ENCODE results near the gene DES. TPM values are rescaled to one million over a fixed set of nuclear protein-coding genes. Genes with fewer than 3 reads are reported as not detected.

Gene DES
- total RNA-seq, 1 donor from 2014 or later = 9.3 TPM

DNA sequence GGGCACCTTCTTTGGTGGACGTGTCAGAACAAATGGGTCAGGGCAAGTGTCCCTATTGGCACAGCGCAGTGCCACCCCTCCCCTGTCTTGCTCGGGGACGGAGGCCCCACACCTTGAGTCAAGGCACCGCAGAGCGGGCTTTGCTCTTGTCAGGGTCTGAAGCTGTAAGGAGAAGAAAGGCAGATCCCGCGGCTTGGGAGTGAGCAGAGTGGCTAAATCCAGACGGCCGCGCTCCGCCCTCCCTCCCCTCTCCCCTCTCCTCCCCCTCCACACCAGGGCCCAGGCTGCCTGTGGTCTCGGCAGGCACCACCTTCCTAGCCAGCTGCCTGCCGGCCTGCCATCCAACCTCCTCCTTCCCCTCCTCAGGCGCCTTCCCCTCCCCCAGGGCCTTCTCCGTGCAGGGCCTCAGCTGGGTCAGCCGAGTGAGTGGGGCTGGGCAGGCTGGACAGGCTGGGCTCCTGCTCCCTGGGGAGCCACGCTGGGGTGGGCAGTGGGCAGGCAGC is 42.3 kb downstream of the DES start:
- H3K4me1 Mint-ChIP-seq (ENCODE audit: unreplicated experiment) = peaks cover 21% of the 10 kb centered on the region

GRCh38 chr2:219461047-219461514 is 42.9 kb downstream of the DES start:
- Mint-ChIP-seq H3K36me3 (peaks cover 5% of the 10 kb centered on the region), H3K9me3 (no peaks in the 10 kb centered on the region), H3K27me3 (peaks cover 3% of the 10 kb centered on the region), H3K4me1 (ENCODE audit: unreplicated experiment) (peaks cover 21% of the 10 kb centered on the region), H3K27ac (no peak overlapping the region), H3K4me3 (no peak overlapping the region)
- no peak for DNase-seq (ENCODE audit: extremely low spot score, unreplicated experiment)
- TF ChIP-seq, protein P1, sequence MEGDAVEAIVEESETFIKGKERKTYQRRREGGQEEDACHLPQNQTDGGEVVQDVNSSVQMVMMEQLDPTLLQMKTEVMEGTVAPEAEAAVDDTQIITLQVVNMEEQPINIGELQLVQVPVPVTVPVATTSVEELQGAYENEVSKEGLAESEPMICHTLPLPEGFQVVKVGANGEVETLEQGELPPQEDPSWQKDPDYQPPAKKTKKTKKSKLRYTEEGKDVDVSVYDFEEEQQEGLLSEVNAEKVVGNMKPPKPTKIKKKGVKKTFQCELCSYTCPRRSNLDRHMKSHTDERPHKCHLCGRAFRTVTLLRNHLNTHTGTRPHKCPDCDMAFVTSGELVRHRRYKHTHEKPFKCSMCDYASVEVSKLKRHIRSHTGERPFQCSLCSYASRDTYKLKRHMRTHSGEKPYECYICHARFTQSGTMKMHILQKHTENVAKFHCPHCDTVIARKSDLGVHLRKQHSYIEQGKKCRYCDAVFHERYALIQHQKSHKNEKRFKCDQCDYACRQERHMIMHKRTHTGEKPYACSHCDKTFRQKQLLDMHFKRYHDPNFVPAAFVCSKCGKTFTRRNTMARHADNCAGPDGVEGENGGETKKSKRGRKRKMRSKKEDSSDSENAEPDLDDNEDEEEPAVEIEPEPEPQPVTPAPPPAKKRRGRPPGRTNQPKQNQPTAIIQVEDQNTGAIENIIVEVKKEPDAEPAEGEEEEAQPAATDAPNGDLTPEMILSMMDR (conservative IDR thresholded peaks at IDR 0.05) = no peak

More for the DNA sequence above, 42.3 kb downstream of the DES start:
- Mint-ChIP-seq H3K27me3 (peaks cover 3% of the 10 kb centered on the region), H3K27ac (no peak overlapping the region), H3K36me3 (peaks cover 5% of the 10 kb centered on the region), H3K9me3 (no peaks in the 10 kb centered on the region), H3K4me3 (no peak overlapping the region)
- TF ChIP-seq, protein P1 (conservative IDR thresholded peaks at IDR 0.05) = no peak
- no peak for DNase-seq (ENCODE audit: extremely low spot score, unreplicated experiment)

- DNase-seq (ENCODE audit: extremely low spot score, unreplicated experiment) = no peak
- peaks cover 5% of the 10 kb centered on the region for H3K36me3 Mint-ChIP-seq
- no peak overlapping the region for H3K27ac Mint-ChIP-seq
- TF ChIP-seq, protein P1 (conservative IDR thresholded peaks at IDR 0.05) = no peak
- H3K9me3 Mint-ChIP-seq = no peaks in the 10 kb centered on the region
- peaks cover 21% of the 10 kb centered on the region for H3K4me1 Mint-ChIP-seq (ENCODE audit: unreplicated experiment)
- no peak overlapping the region for H3K4me3 Mint-ChIP-seq
- peaks cover 3% of the 10 kb centered on the region for H3K27me3 Mint-ChIP-seq
Observed at GRCh38 chr2:219461669-219462068, 43.5 kb downstream of the DES start.

- no peak overlapping the region for H3K4me3 Mint-ChIP-seq
- H3K4me1 Mint-ChIP-seq (ENCODE audit: unreplicated experiment) = peaks cover 21% of the 10 kb centered on the region
- TF ChIP-seq, protein P1 (conservative IDR thresholded peaks at IDR 0.05) = no peak
- DNase-seq (ENCODE audit: extremely low spot score, unreplicated experiment) = no peak
- no peak overlapping the region for H3K27ac Mint-ChIP-seq
- peaks cover 3% of the 10 kb centered on the region for H3K27me3 Mint-ChIP-seq
- H3K9me3 Mint-ChIP-seq = no peaks in the 10 kb centered on the region
- H3K36me3 Mint-ChIP-seq = peaks cover 5% of the 10 kb centered on the region
Observed at GRCh38 chr2:219462349-219462748, 44.2 kb downstream of the DES start.

- H3K27me3 Mint-ChIP-seq = no peaks in the 10 kb centered on the region
- no peak overlapping the region for H3K4me3 Mint-ChIP-seq
- no peaks in the 10 kb centered on the region for H3K9me3 Mint-ChIP-seq
- H3K4me1 Mint-ChIP-seq (ENCODE audit: unreplicated experiment) = peaks cover 6% of the 10 kb centered on the region
- no peak for DNase-seq (ENCODE audit: extremely low spot score, unreplicated experiment)
- H3K27ac Mint-ChIP-seq = no peak overlapping the region
- TF ChIP-seq, protein P1 (conservative IDR thresholded peaks at IDR 0.05) = no peak
- no peaks in the 10 kb centered on the region for H3K36me3 Mint-ChIP-seq
Observed at GRCh38 chr2:219464286-219465032, 46.3 kb downstream of the DES start.
